HG03469 (cell line): ENCODE results near the gene MRPL1.
A peak's percentile ranks its signal among the peaks of the same experiment; 100 is the strongest.
"Not testable (repeated sequence)": the region's sequence is repeated elsewhere in the genome, so short reads cannot be mapped to it uniquely, and the experiment has no call there.

Experiments used
- ATAC-seq: cut with Tn5 transposase; IDR thresholded peaks from one replicate; pipeline ENCODE4 v1.9.1; 2021; ENCODE audit warnings: mild to moderate bottlenecking, moderate library complexity, moderate number of reproducible peaks; ENCODE audit not compliant: unreplicated experiment

MRPL1 gene

DNA sequence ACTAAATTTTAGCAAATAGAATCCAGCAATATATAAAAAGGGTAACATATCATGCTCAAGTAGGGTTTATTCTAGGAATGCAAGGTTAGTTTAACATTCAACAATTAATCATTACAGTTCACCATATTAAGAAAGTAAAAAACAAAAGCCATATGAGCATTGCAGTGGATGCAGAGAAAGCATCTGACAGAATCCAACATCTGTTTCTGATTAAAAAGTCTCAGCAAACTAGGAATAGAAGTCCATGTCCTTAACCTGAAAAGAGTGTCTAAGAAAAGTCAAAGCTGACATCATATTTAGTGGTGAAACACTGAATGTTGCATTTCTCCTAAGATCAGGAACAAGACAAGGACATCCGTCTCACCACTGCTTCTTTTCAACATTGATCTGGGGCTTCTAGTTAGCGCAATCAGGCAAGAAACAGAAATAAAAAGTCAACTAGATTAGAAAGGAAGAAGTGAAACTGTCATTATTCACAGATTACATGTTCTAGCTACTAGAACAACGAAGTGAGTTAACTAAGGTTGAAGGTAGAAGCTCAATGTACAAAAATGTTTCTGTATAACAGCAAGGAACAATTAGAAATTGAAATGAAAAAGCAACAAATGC, 49.3 kb downstream of the MRPL1 start:
- ATAC-seq, result peak; percentile 71

- no peak for ATAC-seq
Measured at GRCh38 chr4:77913348-77913747, 50.7 kb downstream of the MRPL1 start.

DNA sequence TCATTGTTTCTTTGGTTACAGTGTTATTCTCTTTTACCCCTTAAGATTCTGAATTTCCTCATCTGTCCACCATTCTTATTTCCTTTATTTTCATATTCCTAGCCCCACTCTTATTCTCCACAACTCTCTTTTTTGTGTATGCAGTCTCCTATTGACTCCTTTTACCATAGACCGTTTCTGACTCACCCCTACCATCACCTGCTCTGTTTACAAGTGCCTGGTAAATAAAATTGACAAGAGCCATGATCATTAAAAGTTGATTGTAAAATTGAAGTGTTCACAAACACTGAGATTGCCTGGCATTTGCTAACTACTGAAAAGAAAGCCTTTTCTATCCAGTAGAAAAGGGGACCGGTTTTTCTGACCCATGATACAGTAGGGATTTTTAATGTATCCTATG, 54.4 kb downstream of the MRPL1 start:
- ATAC-seq, result no peak

DNA sequence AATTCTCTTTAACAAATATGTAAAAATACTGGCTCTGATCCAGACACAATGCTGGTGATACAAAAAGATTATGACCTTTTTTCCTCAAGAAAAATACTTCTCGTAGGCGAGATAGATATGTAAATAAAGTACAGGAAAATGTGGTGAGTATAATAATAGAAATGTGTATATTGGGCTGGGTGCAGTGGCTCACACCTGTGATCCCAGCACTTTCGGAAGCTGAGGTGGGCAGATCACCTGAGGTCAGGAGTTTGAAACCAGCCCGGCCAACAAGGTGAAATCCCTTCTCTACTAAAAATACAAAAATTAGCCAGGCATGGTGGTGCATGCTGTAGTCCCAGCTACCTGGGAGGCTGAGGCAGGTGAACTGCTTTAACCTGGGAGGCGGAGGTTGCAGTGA, 55.0 kb downstream of the MRPL1 start:
- ATAC-seq, result no peak

DNA sequence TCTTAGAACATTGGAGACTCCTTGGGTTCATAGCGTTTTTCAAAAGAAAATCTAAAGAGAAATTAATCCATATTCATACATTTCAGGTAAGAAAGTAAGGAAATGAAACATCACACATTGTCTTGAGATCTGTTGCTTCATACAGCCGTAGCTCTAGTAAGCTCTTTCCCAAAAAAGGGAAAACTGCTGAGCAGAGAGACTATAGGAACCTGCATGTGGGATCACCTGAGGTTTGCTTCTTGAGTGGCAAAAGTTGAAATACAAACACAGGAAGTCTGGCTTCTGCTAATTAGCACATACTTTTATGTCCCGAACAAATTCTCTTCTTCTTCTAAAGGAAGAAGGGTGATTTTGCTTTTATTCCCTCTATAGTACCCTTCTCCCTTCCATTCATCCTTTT, 57.7 kb downstream of the MRPL1 start:
- ATAC-seq, result no peak

- no peak for ATAC-seq
Measured at GRCh38 chr4:77921701-77922100, 59.1 kb downstream of the MRPL1 start.

GRCh38 chr4:77922158-77923094, 59.8 kb downstream of the MRPL1 start:
- no peak for ATAC-seq

DNA sequence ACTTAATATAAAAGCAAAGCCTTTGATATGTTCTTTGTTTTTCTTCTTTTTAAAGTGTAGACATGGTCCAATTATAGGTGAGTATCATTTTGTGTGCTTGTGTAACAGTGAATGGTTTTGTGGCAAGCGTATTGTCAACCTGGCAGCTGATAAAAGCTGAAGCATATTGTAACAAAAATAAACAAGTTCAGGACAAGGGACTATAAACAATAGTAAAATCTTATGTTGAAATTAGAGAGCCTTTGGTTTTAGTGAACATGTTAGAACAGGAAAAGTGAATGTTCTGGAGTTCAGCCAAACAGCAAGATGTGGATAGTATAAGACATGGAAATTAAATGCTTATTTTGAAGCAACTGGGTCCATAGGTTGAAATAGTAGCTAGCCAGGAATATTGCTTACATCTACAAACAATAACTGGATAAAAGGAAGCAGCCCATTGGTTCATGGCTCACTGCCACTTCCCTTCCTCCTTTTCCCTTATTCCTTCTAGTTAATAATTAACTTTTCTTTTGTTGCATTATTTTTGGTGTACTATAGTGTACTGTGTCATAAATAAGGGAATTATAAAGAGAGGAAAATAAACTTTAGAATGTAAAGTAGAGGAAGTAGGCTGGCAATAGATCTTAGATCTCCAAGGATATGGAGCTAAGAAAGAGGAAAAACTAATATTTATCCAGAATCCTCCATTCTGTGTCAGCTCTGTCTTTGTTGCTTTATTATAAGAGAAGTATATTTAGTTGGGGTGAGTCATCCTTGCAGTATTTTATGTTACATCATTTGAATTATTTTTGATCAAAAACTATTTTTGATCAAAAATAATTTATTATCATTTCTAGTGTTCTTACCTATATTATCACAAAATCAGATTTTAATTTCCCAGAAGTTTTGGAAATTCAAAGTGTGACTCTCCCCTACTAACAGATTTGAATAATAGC, 65.6 kb downstream of the MRPL1 start:
- ATAC-seq, result no peak

- ATAC-seq, result no peak
Measured at GRCh38 chr4:77930154-77930639, 67.6 kb downstream of the MRPL1 start.

GRCh38 chr4:77930876-77931275, 68.2 kb downstream of the MRPL1 start:
- no peak for ATAC-seq

DNA sequence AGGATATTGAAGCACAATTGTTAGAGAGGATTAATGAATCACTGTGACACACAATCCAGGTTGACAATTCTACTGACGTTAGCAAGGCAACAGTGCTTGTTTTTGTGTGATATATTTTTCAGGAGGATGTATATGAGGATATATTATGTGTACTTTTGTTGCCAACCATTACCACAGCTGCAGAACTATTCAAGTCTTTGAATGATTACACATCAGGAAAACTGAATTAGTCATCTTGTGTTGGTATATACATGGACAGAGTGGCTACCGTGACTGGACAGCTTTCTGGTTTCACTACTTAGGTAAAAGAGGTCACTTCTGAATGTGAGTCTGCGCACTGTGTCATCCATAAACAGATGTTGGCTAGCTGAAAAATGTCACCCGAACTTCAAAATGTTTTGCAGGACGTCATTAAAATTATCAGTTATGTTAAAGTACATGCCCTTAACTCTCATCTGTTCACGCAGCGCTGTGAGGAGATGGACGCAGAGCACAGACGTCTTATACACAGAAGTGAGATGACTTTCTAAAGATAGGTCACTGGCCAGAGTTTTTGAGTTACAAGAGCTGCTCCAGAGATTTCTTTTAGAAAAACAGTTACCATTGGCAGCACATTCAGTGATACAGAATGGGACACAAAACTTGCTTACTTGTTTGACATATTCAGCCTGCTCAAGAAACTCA, 69.0 kb downstream of the MRPL1 start:
- ATAC-seq, result no peak

DNA sequence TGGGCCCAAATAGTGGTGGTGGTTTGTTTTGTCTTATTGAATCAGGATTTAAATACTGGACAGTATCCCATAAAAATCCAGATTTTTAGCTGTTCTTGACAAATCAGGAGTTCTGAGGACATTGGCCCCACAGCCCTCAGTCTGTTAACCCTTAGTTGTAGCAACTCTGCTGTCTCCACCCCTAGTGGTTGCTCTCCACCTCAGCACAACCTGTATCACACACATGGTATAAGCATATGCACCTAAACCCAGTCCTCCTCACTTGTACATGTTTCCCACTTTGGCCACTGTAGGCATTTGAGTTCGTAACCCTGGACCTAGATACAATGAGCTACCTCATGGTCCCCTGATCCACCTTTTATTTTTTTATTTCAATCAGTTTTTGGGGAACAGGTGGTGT, 75.9 kb downstream of the MRPL1 start:
- no peak for ATAC-seq

- ATAC-seq, result not testable (repeated sequence)
Measured at GRCh38 chr4:77945929-77946328, 83.3 kb downstream of the MRPL1 start.

- no peak for ATAC-seq
Measured at GRCh38 chr4:77950203-77950602, 87.6 kb downstream of the MRPL1 start.

DNA sequence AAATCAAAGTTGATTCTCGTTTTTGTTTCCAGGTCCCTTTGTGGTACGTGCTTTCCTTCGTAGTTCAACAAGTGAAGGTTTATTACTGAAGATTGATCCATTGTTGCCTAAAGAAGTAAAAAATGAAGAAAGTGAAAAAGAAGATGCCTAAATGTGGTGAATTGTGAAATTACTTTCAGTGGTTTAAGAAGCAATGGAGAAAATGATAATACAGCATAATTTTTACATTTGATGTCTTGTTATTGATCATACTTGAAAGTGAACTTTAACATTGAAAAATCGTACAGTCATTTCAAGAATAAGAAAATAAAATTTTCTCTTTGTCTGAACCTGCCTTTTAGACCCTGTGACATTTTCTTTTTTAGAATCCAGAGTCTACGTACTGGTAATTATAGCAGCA, 89.8 kb downstream of the MRPL1 start:
- ATAC-seq, result no peak

- ATAC-seq, result no peak
Measured at GRCh38 chr4:77954690-77955089, 92.1 kb downstream of the MRPL1 start.

- ATAC-seq, result no peak
Measured at GRCh38 chr4:77956917-77957316, 94.3 kb downstream of the MRPL1 start.

DNA sequence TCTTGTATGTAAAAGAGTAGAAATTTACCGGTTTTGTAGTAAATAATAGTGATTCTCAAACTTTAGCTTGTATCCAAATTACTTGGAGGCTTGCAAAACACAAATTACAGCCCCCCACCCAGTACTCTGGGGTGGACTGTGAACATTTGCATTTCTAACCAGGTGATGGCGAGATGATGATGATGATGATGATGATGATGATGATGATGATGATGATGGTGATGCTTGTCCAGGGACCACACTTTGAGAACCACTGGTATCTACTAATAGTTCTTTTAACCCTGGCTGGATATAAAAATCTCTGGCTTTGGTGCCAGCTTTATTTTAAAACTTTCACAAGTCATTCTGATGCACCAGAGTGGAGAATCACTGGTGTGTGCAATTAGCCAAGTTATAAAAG, 96.3 kb downstream of the MRPL1 start:
- no peak for ATAC-seq

DNA sequence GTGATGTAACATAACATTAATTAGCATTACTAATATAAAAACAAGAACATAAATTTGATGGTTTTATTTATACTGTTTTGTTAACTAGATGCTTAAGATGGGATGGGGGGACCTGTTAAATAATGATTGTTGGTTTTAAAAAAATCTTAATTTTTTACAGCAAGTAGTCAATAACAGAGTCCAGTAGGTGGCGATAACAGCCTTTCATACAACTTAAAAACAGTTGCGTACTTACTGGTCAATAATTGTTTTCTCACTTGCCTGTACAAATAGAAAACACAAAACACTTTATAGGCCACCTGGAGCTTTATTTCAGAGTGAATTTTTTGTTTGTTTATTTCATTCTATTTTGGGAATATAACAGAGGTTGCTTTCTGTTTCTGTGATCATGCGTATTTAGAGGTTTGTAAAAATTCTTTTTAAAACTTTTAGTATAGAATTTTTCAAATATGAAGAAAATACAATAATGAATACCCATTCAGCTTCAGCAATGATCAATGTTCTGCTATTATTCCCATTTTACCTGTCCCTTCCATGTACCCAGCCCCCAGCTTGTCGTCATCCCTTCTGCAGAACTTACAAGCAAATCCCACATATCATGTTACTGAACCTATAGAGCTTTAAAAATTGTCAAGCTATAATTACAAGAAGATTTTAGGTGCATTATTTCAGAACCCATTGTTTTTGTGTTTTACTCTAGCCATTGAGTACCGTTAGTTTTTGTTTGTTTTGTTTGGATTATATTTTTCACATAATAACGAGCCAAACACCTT, 97.1 kb downstream of the MRPL1 start:
- ATAC-seq, result peak; percentile 60

- ATAC-seq, result no peak
Measured at GRCh38 chr4:77960367-77960766, 97.7 kb downstream of the MRPL1 start.
